ENCODE data around the gene MOB3B. TPM values are rescaled to one million over a fixed set of nuclear protein-coding genes. Genes with fewer than 3 reads are reported as not detected.

MOB3B gene
- polyA plus RNA-seq, 1 of the 3 experiments (the other 2 are of a cell fraction) = 0.90 TPM

GRCh38 chr9:27429917-27430316 lies 99.7 kb downstream of the MOB3B start:
- Histone ChIP-seq H3K4me2 (no peak overlapping the region), H2AFZ (ENCODE audit: low read depth) (no peak overlapping the region), H4K20me1 (ENCODE audit: insufficient read depth) (no peaks in the 10 kb centered on the region), H3K4me1 (ENCODE audit: control insufficient read depth in 1 of 2, insufficient read depth in 2 of 2, low read depth in 1 of 2, low read length in 1 of 2) (peaks cover 16 to 18% of the 10 kb centered on the region in 2 experiments; a peak in 3 of 4 replicates), H3K79me2 (ENCODE audit: insufficient read depth) (no peaks in the 10 kb centered on the region), H3F3A (replicated peaks; ENCODE audit: insufficient read depth) (peaks cover 7% of the 10 kb centered on the region), H3K27ac (ENCODE audit: low read depth in 2 of 2, low read length in 1 of 2) (no peak overlapping the region), H3K36me3 (replicated peaks in 1 of 2; ENCODE audit: control insufficient read depth in 1 of 2, insufficient read depth in 2 of 2, low read length in 1 of 2) (no peaks in the 10 kb centered on the region), H3K27me3 (ENCODE audit: insufficient read depth) (no peaks in the 10 kb centered on the region), H3K9me3 (no peaks in the 10 kb centered on the region), H3K9ac (no peak overlapping the region), H3K9me2 (no peaks in the 10 kb centered on the region), H3K4me3 (ENCODE audit: low read depth in 2 of 2, low read length in 1 of 2) (no peak overlapping the region)
- CTCF ChIA-PET = interaction anchor here (1.2 kb wide), 1 partner anchor 28 kb away, joined by 3 read pairs; no protein-coding TSS in a partner anchor
- TF ChIP-seq IRF3 (IDR thresholded peaks at IDR 0.05; ENCODE audit: low read depth, low read length) (no peak), PBX3 (IDR thresholded peaks at IDR 0.05) (no peak), NFIC (IDR thresholded peaks at IDR 0.05; ENCODE audit: borderline replicate concordance) (no peak), CTCF (IDR thresholded peaks at IDR 0.05) (no peak), RCOR1 (IDR thresholded peaks at IDR 0.05; ENCODE audit: low read length) (no peak), EZH2phosphoT487 (IDR thresholded peaks at IDR 0.05; ENCODE audit: borderline replicate concordance, low read depth) (no peak), JUND (IDR thresholded peaks at IDR 0.05) (no peak), REST (IDR thresholded peaks at IDR 0.05; ENCODE audit: low read depth, low read length) (no peak), RXRA (IDR thresholded peaks at IDR 0.05; ENCODE audit: borderline replicate concordance, low read depth) (no peak), EP300 (IDR thresholded peaks at IDR 0.05; ENCODE audit: borderline replicate concordance in 1 of 2, low read depth in 1 of 2, low read length in 1 of 2) (no peak)
- DNase-seq = no peak
- POLR2A ChIA-PET = no interaction called here
- WGBS (ENCODE audit: low lambda C conversion rate) = 92% methylated on average over 4 of the region's 4 CpGs
